BE2C (cell line): Measurements from ENCODE around the gene PCDH12.

ENCODE experiments used
- DNase-seq: peaks from one replicate; pipeline ENCODE4 v3.0.0-alpha.2; 2020
- H3K27me3 ChIP-seq: fragments of 250-450 bp; sonication (Bioruptor Pico); 2 replicates; pipeline ENCODE4 v1.5.1; 2020; ENCODE audit warnings: mild to moderate bottlenecking
- H3K36me3 ChIP-seq: fragments of 250-450 bp; sonication (Bioruptor Pico); 2 replicates; pipeline ENCODE4 v1.5.1; 2020; ENCODE audit warnings: mild to moderate bottlenecking
- H3K4me1 ChIP-seq: fragments of 250-450 bp; sonication (Bioruptor Pico); 2 replicates; pipeline ENCODE4 v1.5.1; 2020
- H3K4me3 ChIP-seq: 2 replicates; pipeline ENCODE4 v1.5.1; 2011; ENCODE audit warnings: low read depth, low read length
- H3K9me3 ChIP-seq: fragments of 250-450 bp; sonication (Bioruptor Pico); 2 replicates; pipeline ENCODE4 v1.5.1; 2020
- CTCF ChIP-seq: IDR thresholded peaks from 2 replicates; pipeline ENCODE4 v1.5.1; 2012; ENCODE audit warnings: mild to moderate bottlenecking, low read depth, low read length

PCDH12 gene

GRCh38 chr5:141948812-141949211 is 9.2 kb downstream of the PCDH12 start:
- Histone ChIP-seq H3K36me3 (no peaks in the 10 kb centered on the region), H3K9me3 (no peaks in the 10 kb centered on the region), H3K4me3 (no peak overlapping the region), H3K27me3 (no peaks in the 10 kb centered on the region), H3K4me1 (peaks cover 7% of the 10 kb centered on the region)
- DNase-seq: no peak
- TF ChIP-seq CTCF: no peak

DNA sequence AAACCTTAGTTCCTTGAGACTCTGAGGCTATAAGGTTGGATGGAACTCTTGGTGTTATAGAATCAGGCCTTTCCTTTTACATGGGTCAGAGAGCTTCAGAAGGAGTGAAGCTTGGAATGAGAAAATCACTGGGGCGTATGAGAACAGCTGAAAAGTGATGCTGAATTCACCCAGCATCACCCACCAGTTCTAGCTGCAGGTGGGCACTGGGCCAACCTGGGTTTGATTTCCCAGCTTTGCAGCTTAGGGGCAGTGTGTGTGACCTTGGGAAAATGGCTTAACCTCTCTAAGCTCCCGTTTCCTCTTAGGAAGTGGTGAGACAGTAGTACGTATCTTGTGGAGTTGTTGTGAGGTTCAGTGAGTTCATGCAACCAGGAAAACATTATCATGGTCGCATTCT is 10.7 kb downstream of the PCDH12 start:
- H3K27me3 ChIP-seq: no peaks in the 10 kb centered on the region
- H3K4me1 ChIP-seq: peaks cover 10% of the 10 kb centered on the region
- no peaks in the 10 kb centered on the region for H3K9me3 ChIP-seq
- H3K4me3 ChIP-seq: no peak overlapping the region
- no peak for TF ChIP-seq CTCF
- no peak for DNase-seq
- no peaks in the 10 kb centered on the region for H3K36me3 ChIP-seq

DNA sequence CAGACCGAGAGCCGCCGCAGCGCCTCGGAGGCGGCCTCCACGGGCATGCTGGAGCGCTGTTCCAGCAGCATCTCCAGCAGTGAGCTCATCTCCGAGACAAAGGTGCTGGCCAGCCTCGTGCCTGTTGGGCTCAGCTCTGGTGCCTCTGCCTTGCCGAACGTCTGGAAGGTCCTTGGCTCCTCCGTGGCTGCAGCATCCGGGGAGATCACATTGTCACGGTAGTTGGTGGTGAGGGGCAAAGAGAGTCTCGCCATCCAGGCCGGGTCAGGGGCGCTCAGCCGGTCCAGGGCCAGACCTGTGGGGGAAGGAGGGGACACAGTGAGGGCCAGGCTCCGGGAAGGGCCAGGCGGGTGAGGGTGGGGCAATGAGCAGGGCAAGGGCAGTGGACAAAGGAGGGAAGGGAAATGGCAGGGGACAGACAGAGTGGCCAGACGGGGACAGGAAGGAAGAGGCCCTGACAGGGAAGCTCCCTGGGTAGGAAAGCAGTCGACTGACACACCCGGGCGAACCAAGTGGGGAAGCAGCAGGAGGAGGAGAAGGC is 12.4 kb downstream of the PCDH12 start:
- DNase-seq: no peak
- Histone ChIP-seq H3K4me1 (peaks cover 22% of the 10 kb centered on the region), H3K36me3 (no peaks in the 10 kb centered on the region; the same call in 1 of the 2 replicates), H3K27me3 (no peaks in the 10 kb centered on the region), H3K9me3 (no peaks in the 10 kb centered on the region), H3K4me3 (no peak overlapping the region)
- TF ChIP-seq CTCF: no peak

DNA sequence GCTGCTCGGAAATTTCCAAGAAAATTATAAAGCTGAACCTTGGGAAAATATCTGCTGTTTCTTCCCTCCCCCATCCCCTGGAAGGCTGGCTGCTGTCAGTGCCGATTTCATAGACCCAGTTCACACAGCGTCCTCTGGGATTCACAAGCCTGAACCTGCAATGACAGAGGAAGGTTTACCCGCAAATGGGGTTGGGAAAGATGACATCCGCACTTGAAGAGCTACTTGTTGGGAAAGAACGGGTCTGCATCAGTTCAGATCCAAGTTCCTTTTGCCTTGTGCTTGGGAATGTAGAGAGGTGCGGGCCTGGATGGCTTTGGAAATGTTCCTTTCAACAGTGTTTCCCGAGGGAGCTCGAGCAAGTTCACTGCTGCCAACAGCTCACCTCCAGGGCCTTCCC is 13.9 kb downstream of the PCDH12 start:
- no peak for TF ChIP-seq CTCF
- H3K4me1 ChIP-seq: peaks cover 22% of the 10 kb centered on the region
- no peak overlapping the region for H3K4me3 ChIP-seq
- no peaks in the 10 kb centered on the region for H3K27me3 ChIP-seq
- no peak for DNase-seq
- H3K9me3 ChIP-seq: no peaks in the 10 kb centered on the region
- peaks cover 5% of the 10 kb centered on the region for H3K36me3 ChIP-seq

DNA sequence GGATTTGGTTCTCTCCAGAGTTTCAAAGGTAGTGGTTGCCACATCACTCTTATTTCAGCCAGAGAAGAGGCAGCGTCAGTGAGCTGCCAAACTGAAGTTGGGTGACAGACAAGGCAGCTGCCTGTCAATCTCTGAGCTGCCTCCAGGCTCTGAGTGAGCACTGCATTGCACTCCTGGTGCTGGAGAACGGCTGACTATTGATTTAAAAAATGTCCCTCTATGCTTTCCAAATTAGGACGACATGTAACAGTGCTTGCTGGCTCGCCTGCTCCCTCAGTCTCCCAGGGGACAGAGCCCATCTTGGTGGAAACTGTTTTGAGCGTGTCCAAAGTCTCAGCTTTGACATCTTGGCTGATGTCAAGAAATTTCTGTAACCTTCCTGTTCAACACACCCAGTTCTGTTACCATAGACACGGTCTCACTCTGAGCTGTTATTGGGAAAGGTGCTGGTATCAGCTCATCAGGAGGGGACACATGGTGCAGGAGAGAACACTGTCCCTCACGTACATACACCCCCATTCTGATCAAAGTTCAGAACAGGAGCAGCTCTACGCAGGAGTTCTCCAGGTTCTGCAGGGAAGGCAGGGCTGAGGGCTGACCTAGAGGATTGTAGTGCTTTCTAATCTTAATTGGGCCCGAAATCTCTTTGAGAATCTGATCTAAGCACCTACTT is 15.7 kb downstream of the PCDH12 start:
- no peak for DNase-seq
- Histone ChIP-seq H3K4me1 (peaks cover 22% of the 10 kb centered on the region), H3K27me3 (no peaks in the 10 kb centered on the region), H3K9me3 (no peaks in the 10 kb centered on the region), H3K36me3 (peaks cover 14% of the 10 kb centered on the region), H3K4me3 (no peak overlapping the region)
- TF ChIP-seq CTCF: no peak

GRCh38 chr5:141941779-141942178 is 16.2 kb downstream of the PCDH12 start:
- peaks cover 18% of the 10 kb centered on the region for H3K36me3 ChIP-seq
- H3K9me3 ChIP-seq: no peaks in the 10 kb centered on the region
- no peak for DNase-seq
- H3K4me1 ChIP-seq: peaks cover 22% of the 10 kb centered on the region
- TF ChIP-seq CTCF: no peak
- H3K27me3 ChIP-seq: no peaks in the 10 kb centered on the region
- H3K4me3 ChIP-seq: no peak overlapping the region
